Renal cortex interstitium (tissue), 11 donors: ENCODE measurements around the gene EIF3CL. TPM values are rescaled to one million over a fixed set of nuclear protein-coding genes. Genes with fewer than 3 reads are reported as not detected.
"Not testable (repeated sequence)": the region's sequence is repeated elsewhere in the genome, so short reads cannot be mapped to it uniquely, and the experiment has no call there.

ENCODE experiments used
- DNase-seq, 11 donors: peaks; one replicate each; pipeline ENCODE4 v3.0.0-alpha.2; 2013; ENCODE audit warnings: low read depth in 9 of 11, low spot score in 4 of 11; ENCODE audit errors: extremely low read depth in 1 of 11
- polyA plus RNA-seq, 3 donors: library from polyadenylated mRNA; unstranded; fragments of 120-200 nt; gene quantifications; one replicate each; pipeline ENCODE4 v1.2.1, GENCODE V29; 2013; ENCODE audit not compliant: insufficient read length in 3 of 3

The EIF3CL gene
- polyA plus RNA-seq, 3 donors: 101 to 105 (median 105) TPM

DNA sequence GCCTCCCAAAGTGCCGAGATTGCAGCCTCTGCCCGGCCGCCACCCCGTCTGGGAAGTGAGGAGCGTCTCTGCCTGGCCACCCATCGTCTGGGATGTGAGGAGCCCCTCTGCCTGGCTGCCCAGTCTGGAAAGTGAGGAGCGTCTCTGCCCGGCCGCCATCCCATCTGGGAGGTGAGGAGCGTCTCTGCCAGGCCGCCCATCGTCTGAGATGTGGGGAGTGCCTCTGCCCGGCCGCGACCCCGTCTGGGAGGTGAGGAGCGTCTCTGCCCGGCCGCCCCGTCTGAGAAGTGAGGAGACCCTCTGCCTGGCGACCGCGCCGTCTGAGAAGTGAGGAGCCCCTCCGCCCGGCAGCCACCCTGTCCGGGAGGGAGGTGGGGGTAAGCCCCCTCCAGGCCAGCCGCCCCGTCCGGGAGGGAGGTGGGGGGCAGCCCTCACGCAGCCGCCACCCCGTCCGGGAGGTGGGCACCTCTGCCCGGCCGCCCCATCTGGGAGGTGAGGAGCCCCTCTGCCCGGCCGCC, 26.5 kb downstream of the EIF3CL start:
- not testable (repeated sequence) for DNase-seq

DNA sequence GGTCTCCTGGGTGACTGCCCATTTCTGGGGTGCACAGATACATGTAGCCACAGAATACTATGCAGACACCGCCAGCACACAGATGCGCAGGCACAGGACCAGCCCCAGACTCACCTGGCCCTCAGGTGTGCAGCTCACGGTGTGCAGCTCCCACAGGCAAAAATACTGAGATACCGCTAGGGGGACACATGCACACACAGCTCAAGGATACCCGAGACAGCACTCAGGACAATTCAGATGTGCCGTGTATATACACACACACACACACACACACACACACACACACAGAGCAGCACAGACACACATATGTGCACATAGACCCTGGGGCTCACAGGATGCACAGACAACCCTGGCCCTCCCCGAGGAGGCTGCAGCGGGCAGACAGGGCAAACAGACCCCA, 28.5 kb downstream of the EIF3CL start:
- not testable (repeated sequence) for DNase-seq

DNA sequence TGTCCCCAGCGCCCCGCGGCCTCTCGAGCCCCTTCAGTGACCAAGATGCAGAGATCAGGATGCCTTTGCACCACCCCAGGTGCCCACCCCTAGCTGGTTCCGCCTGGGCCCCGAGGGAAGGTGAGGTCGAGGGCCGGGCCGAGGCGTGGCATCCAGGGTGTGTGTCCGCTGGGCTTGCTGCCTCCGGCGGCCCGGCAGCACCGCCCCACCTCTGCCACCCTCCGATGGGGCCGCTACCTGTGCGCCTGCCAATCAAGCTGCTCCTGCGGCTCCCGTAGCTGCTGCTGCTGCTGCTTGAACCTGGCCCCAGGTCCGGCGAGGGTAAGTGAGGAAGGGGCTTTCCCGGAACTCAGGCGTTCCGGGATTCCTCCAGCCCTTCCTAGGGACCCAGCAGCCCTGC, 29.4 kb downstream of the EIF3CL start:
- DNase-seq: not testable (repeated sequence)

DNA sequence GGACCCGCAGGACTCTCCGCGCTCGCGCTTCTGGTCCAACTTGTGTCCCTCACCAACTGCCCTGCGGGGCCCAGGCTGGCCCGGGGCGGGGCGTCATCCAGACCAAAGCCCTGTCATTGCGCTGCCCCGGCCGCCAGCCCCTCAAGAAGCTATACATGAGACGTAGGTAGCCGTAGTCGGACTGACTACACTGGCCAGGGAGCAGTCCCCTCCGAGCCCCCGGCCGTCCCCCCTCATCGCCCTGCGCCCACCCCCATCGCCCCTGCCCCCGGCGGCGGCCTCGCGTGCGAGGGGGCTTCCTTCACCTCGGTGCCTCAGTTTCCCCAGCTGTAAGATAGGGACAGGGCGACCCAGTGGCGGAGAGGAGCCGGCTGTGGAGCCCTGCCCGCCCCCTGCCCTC, 35.7 kb downstream of the EIF3CL start:
- DNase-seq: not testable (repeated sequence)

DNA sequence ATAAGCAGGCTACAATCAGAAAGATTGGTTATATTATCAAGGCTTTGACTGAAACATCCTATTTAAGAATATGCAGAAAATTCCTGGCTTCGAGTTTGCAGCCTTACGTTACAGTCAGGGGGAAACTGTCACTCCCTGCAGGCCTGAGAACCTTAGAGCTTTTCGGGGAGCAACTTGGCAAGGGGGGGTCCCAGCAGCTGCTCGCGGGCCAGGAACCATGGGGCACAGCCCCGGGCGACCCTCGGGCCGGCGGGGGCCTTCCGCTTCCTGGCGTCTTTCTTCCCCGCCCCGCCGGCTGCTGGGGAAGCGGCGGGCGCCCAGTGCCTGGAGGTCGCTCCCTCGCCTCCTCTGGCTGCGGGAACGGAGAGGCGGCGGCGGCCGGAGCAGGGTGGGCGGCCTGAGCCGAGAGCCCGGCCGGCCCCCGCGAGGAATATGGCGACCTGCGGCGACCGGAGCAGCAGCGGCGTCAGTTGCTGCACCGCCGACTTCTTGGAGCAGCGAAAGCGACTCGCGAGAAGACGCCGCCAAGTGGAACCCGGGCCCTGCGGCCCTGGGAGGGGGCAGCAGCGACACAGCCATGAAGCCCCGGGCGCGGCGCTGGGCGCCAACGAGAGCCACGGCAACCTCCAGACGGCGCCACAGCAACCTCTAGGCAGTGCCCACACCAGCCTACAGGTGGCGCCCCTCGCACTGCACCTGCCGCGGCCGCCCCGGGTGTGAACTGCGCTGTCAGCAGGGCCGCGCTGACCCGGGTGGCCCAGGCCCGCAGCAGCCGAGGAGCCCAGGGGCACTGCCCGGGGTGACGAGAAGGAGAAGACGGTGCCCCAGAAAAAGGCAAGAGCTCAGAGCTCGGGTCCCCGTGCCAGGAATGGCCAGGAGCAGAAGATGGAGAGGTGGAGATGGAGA, 39.1 kb downstream of the EIF3CL start:
- DNase-seq: not testable (repeated sequence)

DNA sequence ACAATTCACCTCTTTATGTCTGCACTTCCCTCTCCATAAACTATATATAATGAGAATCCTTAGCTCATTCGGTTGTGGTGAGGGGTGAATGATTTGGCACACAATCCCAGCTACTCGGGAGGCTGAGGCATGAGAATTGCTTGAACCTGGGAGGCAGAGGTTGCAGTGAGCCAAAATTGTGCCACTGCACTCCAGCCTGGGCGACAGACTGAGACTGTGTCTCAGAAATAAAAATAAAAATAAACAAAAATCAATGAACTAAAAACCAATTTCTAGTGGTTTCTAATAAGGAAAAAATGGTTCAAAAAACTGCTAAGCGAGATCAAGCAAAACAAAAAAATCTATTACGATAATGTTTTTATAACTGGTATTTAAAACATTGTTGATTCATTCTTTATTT, 40.2 kb downstream of the EIF3CL start, which contains the start of gene NPIPB6:
TSS of gene NPIPB6 (minus strand) at position 101 of the 400 bp plus-strand sequence. CDS start 686 bp downstream, outside the sequence.
- DNase-seq: not testable (repeated sequence)

DNA sequence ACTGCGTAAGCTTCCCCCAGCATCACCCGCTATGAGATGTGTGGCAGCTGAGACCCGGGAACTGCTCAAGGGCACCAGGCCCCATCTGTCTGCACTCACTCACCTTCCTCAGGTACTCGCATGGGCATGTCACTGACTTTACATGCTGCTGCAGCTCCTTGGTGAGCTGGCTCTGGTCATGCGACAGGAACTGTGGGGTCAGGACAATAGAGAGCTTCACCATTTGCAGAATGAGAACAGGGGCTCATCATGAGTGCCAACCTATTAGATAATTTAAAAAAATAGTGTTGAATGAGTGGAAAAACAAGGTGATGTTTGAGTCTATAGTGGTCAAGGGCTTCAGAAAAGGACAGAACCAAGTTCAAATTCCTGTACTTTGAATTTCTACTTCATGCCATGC, 41.0 kb downstream of the EIF3CL start:
- DNase-seq: not testable (repeated sequence)

DNA sequence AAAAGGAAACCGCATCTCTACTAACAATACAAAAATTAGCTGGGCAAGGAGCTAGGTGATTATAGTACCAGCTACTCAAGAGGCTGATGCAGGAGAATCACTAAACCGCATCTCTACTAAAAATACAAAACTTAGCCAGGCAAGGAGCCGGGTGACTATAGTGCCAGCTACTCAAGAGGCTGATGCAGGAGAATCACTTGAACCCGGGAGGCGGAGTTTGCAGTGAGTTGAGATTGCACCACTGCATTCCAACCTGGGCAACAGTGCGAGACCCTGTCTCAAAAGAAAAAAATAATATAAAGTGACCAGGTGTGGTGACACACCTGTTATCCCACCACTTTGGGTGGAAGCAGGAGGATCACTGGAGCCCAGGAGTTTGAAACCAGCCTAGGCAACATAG, 65.4 kb downstream of the EIF3CL start:
- DNase-seq: not testable (repeated sequence)

DNA sequence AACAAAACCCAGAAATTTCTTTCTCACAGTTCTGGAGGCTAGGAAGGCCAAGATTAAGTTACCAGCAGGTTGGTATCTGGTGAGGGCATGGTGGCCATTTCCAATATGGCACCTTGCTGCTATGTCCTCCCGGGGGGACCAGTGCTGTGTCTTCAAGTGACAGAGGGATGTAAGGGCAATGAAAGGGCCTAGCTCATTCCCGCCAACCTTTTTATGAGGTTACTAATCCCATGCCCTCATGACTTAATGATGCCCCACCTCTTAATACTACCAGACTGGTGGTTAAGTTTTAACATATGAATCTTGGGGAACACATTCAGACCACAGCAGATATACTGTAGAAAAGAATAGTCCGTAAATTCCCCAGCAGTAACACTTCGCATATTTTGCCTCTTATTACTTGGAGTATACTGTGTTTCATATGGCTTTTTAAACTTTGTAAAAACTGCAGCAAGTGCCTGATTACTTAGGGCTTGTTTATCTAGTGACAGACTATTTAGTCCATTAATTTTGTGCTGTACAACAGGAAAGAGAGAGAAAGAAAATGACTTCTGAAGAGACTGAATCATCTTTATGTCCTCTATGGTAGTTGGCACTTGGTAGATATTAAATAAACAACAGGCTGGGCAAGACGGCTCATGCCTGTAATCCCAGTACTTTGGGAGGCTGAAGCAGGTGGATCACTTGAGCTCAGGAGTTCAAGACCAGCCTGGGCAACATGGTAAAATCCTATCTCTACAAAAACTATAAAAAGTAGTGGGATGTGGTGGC, 66.5 kb downstream of the EIF3CL start:
- not testable (repeated sequence) for DNase-seq

DNA sequence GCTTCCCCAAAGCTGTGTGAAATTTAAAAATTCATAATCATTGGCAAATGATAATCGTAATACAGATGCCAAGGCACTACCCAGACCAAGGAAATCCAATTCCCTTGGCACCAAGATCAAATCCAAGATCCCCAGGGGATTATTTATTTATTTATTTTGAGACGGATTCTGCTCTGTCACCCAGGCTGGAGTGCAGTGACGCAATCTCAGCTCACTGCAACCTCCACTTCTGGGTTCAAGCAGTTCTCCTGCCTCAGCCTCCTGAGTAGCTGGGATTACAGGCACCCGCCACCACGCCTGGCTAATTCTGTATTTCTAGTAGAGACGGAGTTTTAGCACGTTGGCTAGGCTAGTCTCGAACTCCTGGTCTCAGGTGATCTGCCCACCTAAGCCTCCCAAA, 68.0 kb downstream of the EIF3CL start:
- not testable (repeated sequence) for DNase-seq

DNA sequence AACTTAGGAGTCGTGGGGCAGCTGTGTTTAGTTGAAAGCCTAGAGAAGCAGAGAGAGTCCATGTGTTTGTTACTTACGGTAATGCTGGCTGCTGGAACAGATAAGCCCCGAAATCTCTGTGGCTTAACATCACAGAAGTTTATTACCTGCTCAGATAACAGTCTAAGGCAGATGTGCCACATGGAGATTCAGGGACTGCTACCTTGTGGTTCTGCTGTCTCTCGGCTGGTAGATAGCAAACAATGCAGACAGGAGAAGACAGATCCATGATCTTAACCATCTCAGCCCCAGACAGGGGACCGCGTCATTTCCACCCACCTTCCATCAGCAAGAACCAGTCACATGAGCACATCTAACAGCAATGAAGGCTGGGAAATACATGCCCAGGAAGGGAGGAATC, 71.0 kb downstream of the EIF3CL start:
- DNase-seq: not testable (repeated sequence)

DNA sequence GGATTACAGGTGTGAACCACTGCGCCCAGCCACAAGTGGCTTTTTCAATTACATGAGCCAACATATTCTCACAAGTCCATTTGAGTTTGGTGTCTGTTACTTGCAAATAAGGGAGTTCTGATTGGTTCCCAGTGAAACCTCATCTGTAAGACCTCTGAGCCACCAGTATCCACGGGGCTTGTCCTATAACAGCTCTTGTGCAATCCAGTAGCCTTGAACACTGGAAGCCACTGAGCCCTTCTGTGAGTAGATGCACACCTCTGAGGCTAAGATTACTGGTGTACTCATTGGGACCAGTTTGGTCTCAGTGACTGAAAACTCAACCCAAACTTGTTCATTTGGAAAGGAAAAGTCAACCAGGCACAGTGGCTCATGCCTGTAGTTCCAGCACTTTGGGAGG, 72.7 kb downstream of the EIF3CL start:
- not testable (repeated sequence) for DNase-seq

DNA sequence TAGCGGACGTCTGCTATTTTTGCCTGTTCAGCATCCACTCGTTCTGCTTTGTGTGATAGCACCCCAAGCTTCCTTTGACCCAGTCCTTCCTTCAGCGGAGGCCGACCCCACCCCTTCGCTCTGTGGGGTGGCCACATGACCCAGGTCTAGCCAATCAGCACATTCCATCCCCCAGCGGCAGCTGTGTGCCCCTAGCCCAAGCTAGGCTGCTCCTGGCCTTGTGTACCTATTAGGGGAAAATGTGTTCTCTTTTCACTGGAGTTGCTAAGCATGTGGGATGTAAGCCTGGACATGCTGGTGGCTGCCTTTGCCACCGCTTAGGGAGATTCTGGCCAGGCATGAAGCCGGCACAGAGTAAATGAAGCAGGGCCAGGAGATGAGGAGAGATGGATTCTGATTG, 73.4 kb downstream of the EIF3CL start:
- DNase-seq: not testable (repeated sequence)

Other genes starting within 250 kb of the EIF3CL start
- 10 to 100 TPM; 79.7 to 85.3 (median 84.8) TPM for gene XPO6, start 191.9 kb downstream of the EIF3CL start, polyA plus RNA-seq
- 10 to 100 TPM; 15.6 to 21.1 (median 17.2) TPM for gene SBK1, start 111.3 kb downstream of the EIF3CL start, polyA plus RNA-seq
- gene NPIPB6, start 40.3 kb downstream of the EIF3CL start, polyA plus RNA-seq: 1 to 10 TPM; 1.7 to 4.9 (median 2.3) TPM
- 1 to 10 TPM in 1 of 3 donors, under 1 TPM in 1, not detected in 1; 0.14 to 1.0 TPM for gene NPIPB7, start 68.5 kb upstream of the EIF3CL start, polyA plus RNA-seq
- 10 to 100 TPM; 30.4 to 34.2 (median 32.8) TPM for gene CLN3, start 88.2 kb upstream of the EIF3CL start, polyA plus RNA-seq
- under 1 TPM; 0.48 to 0.92 (median 0.83) TPM for gene APOBR, start 90.8 kb upstream of the EIF3CL start, polyA plus RNA-seq
- not detected for gene IL27, start 103.0 kb upstream of the EIF3CL start, polyA plus RNA-seq
- 10 to 100 TPM in 2 of 3 donors, 1 to 10 TPM in 1; 7.7 to 11.7 (median 10.5) TPM for gene NUPR1, start 135.1 kb upstream of the EIF3CL start, polyA plus RNA-seq
- gene SGF29, start 150.1 kb upstream of the EIF3CL start, polyA plus RNA-seq: 10 to 100 TPM; 19.2 to 25.1 (median 24.6) TPM
- 1 to 10 TPM; 1.7 to 3.1 (median 2.0) TPM for gene SULT1A2, start 193.2 kb upstream of the EIF3CL start, polyA plus RNA-seq
- gene SULT1A1, start 206.2 kb upstream of the EIF3CL start, polyA plus RNA-seq: 10 to 100 TPM; 20.7 to 25.8 (median 21.0) TPM
- gene NPIPB8, start 234.2 kb upstream of the EIF3CL start, polyA plus RNA-seq: 1 to 10 TPM in 1 of 3 donors, under 1 TPM in 2; 0.47 to 2.1 (median 0.73) TPM